HepG2 (cell line): ENCODE measurements around the gene PAX4. TPM values are rescaled to one million over a fixed set of nuclear protein-coding genes. Genes with fewer than 3 reads are reported as not detected.

ENCODE experiments used
- ATAC-seq: fragments of 200-7000 bp; cut with Tn5 transposase; 3 replicates; pipeline ENCODE4 v1.9.1; 2020; ENCODE audit warnings: mild to moderate bottlenecking, moderate library complexity
- Bru-seq: library from RNA; stranded (reverse); fragments of 400-500 nt; gene quantifications from one replicate; lab custom pipeline; 2021; lab: Mats Ljungman, UMichigan
- BruChase-seq, 2 experiments: library from RNA; stranded (reverse); fragments of 400-500 nt; gene quantifications; one replicate each; lab custom pipeline; 2021; lab: Mats Ljungman, UMichigan
- BruUV-seq: library from RNA; stranded (reverse); fragments of 400-500 nt; replicated peaks from 2 replicates; lab custom pipeline; 2021; lab: Mats Ljungman, UMichigan
- CTCF ChIA-PET: fragments of 300-600 bp; formaldehyde crosslinking; extraction: SDS; loops from one replicate; lab custom pipeline; 2021; ENCODE audit warnings: low total read pairs, inconsistent platforms, low intra/inter-chr PET ratio; lab: Yijun Ruan, JAX
- POLR2A ChIA-PET: fragments of 350-600 bp; sonication (Branson Sonifier 250); formaldehyde crosslinking; loops from one replicate; lab custom pipeline; 2020; ENCODE audit warnings: antibody characterized with exemption, inconsistent platforms; lab: Yijun Ruan, JAX
- DNase-seq: peaks from one replicate; pipeline ENCODE4 v3.0.0-alpha.2; 2015; ENCODE audit warnings: low spot score
- FAIRE-seq: peaks from 3 replicates; lab custom pipeline; 2011; peaks lifted over from hg19 to GRCh38; lab: Jason Lieb, UNC
- H2AFZ ChIP-seq: one replicate; pipeline ENCODE4 v1.6.1; 2011; ENCODE audit warnings: low read length, inconsistent platforms
- H3K27ac ChIP-seq: fragments of 300-600 bp; 3 replicates; pipeline ENCODE4 v1.8.0; 2011; ENCODE audit warnings: mixed run types, mild to moderate bottlenecking, mixed read lengths, low read length, inconsistent platforms; ENCODE audit not compliant: insufficient read depth; ENCODE audit errors: extremely low read length
- H3K27me3 ChIP-seq, 2 experiments: fragments of 200-600 bp in 1 of 2; 2 replicates in 1 of 2; 3 replicates in 1 of 2; pipeline versions ENCODE4 v1.6.0 to v1.8.0; 2011; ENCODE audit warnings: low read length in 2 of 2, mild to moderate bottlenecking in 2 of 2, moderate library complexity in 2 of 2, inconsistent platforms in 1 of 2; ENCODE audit not compliant: insufficient read depth in 2 of 2, control insufficient read depth in 1 of 2
- H3K36me3 ChIP-seq, 2 experiments: fragments of 200-600 bp in 1 of 2; replicated peaks in 1 of 2; 2 replicates in 1 of 2; 3 replicates in 1 of 2; pipeline versions ENCODE4 v1.5.1 to v1.8.0; 2011; ENCODE audit warnings: low read length in 2 of 2, inconsistent platforms in 1 of 2; ENCODE audit not compliant: insufficient read depth in 2 of 2, control insufficient read depth in 1 of 2
- H3K4me1 ChIP-seq: 2 replicates; pipeline ENCODE4 v1.5.1; 2012; ENCODE audit warnings: low read length, inconsistent platforms; ENCODE audit not compliant: insufficient read depth
- H3K4me2 ChIP-seq: 2 replicates; pipeline ENCODE4 v1.6.0; 2011; ENCODE audit warnings: low read depth, low read length, inconsistent platforms
- H3K4me3 ChIP-seq, 3 experiments: fragments of 200-600 bp in 1 of 3; sonication (generic), shearing (Covaris generic) in 1 of 3; replicated peaks in 1 of 3; 2 replicates each; pipeline ENCODE4 v1.5.1; 2011 to 2016; ENCODE audit warnings: low read length in 3 of 3, inconsistent platforms in 2 of 3, low read depth in 2 of 3, mild to moderate bottlenecking in 2 of 3, control low read depth in 1 of 3, mixed read lengths in 1 of 3; ENCODE audit not compliant: insufficient read depth in 1 of 3
- H3K79me2 ChIP-seq: one replicate; pipeline ENCODE4 v1.6.1; 2011; ENCODE audit warnings: low read length, inconsistent platforms; ENCODE audit not compliant: insufficient read depth
- H3K9ac ChIP-seq: 2 replicates; pipeline ENCODE4 v1.6.0; 2011; ENCODE audit warnings: mild to moderate bottlenecking, low read depth, low read length, inconsistent platforms; ENCODE audit not compliant: insufficient read depth
- H3K9me3 ChIP-seq: 2 replicates; pipeline ENCODE4 v1.5.1; 2012; ENCODE audit warnings: mild to moderate bottlenecking, low read length
- H4K20me1 ChIP-seq: 2 replicates; pipeline ENCODE4 v1.6.0; 2011; ENCODE audit warnings: inconsistent platforms, mild to moderate bottlenecking, low read length, moderate library complexity; ENCODE audit not compliant: insufficient read depth
- BATF2 ChIP-seq: sonication (generic); formaldehyde crosslinking; IDR thresholded peaks from 2 replicates; pipeline ENCODE4 v1.8.0; 2022; ENCODE audit warnings: mild to moderate bottlenecking, missing genetic modification reagents, moderate library complexity
- BORCS8-MEF2B ChIP-seq: sonication (generic); formaldehyde crosslinking; IDR thresholded peaks from 2 replicates; pipeline ENCODE4 v1.8.0; 2022; ENCODE audit warnings: mild to moderate bottlenecking, missing genetic modification reagents
- BRD4 ChIP-seq: sonication (generic); formaldehyde crosslinking; IDR thresholded peaks from 2 replicates; pipeline ENCODE4 v1.4.0; 2020; ENCODE audit warnings: missing genetic modification reagents
- HOXD1 ChIP-seq: sonication (generic); formaldehyde crosslinking; IDR thresholded peaks from 2 replicates; pipeline ENCODE4 v1.5.0; 2020; ENCODE audit warnings: missing genetic modification reagents
- IKZF1 ChIP-seq: fragments of 450-650 bp; IDR thresholded peaks from 2 replicates; pipeline ENCODE4 v1.7.1; 2016
- KLF6 ChIP-seq: IDR thresholded peaks from 2 replicates; pipeline ENCODE4 v1.8.0; 2016; ENCODE audit warnings: missing biosample characterization, missing genetic modification reagents
- RAD21 ChIP-seq: fragments of 450-650 bp; formaldehyde crosslinking; IDR thresholded peaks from 2 replicates; pipeline ENCODE4 v1.5.0; 2020; ENCODE audit warnings: mild to moderate bottlenecking
- RBFOX2 ChIP-seq: fragments of 200-400 bp; formaldehyde crosslinking; IDR thresholded peaks from 2 replicates; pipeline ENCODE4 v1.6.1; 2017; ENCODE audit warnings: low read depth, mild to moderate bottlenecking, low read length
- ZNF207 ChIP-seq: fragments of 450-650 bp; IDR thresholded peaks from 2 replicates; pipeline ENCODE4 v1.6.1; 2016; ENCODE audit warnings: antibody characterized with exemption, borderline replicate concordance
- ZNF33B ChIP-seq: sonication (generic); formaldehyde crosslinking; IDR thresholded peaks from 2 replicates; pipeline ENCODE4 v1.5.1; 2020; ENCODE audit warnings: mild to moderate bottlenecking, missing genetic modification reagents
- ZNF484 ChIP-seq: sonication (generic); formaldehyde crosslinking; IDR thresholded peaks from 2 replicates; pipeline ENCODE4 v1.5.1; 2020; ENCODE audit warnings: mild to moderate bottlenecking, low read depth, missing genetic modification reagents, borderline replicate concordance
- ZNF580 ChIP-seq: IDR thresholded peaks from 2 replicates; pipeline ENCODE4 v1.6.1; 2016; ENCODE audit warnings: low read depth, borderline replicate concordance
- ZNF670 ChIP-seq: sonication (generic); formaldehyde crosslinking; IDR thresholded peaks from 2 replicates; pipeline ENCODE4 v1.8.0; 2022; ENCODE audit warnings: mild to moderate bottlenecking, missing genetic modification reagents, borderline replicate concordance
- WGBS: methylation state at CpG from one replicate; pipeline ENCODE4 v1.1.6; 2017; ENCODE audit warnings: low lambda C conversion rate; 5-methylcytosine and 5-hydroxymethylcytosine counted together
- in situ Hi-C: cut with HindIII; loops from 2 replicates; pipeline ENCODE4 v1.10.0; 2017; ENCODE audit warnings: low pct_unique_long_range_greater_than_20kb; ENCODE audit not compliant: extremely low pct_ligation_motif_present
- intact Hi-C: fragments of 100-400 bp; cut with micrococcal nuclease; formaldehyde crosslinking; loops from one replicate; pipeline ENCODE4 v1.10.0; 2022; ENCODE audit not compliant: unreplicated experiment
- long read RNA-seq, 2 experiments: library from RNA in 1 of 2; library from polyadenylated mRNA in 1 of 2; stranded (forward) in 1 of 2; unstranded in 1 of 2; transcript quantifications; one replicate each; pipeline ENCODE4 v2.0.0, GENCODE V29; 2019 to 2022
- polyA minus RNA-seq, 3 experiments: library from RNA; depleted of rRNA, polyadenylated mRNA; stranded (reverse); fragments of >200 nt; gene quantifications; 2 replicates each; pipeline ENCODE4 v1.2.3, GENCODE V29; 2011; ENCODE audit warnings: low replicate concordance in 1 of 3
- polyA plus RNA-seq, 8 experiments: library from polyadenylated mRNA; depleted of rRNA in 3 of 8; stranded (reverse) in 7 of 8; unstranded in 1 of 8; fragments of >200 nt; fragmentation: Illumina TruSeq in 4 of 8; extraction: Trizol in 4 of 8; gene quantifications; 2 replicates each; pipeline versions ENCODE4 v1.2.1 to v1.2.3, GENCODE V29; 2011 to 2016; ENCODE audit warnings: low read depth in 4 of 8, missing spikeins in 1 of 8, mixed read lengths in 1 of 8; ENCODE audit not compliant: insufficient read depth in 1 of 8
- total RNA-seq, 5 experiments: library from RNA; depleted of rRNA; stranded (reverse); fragments of >200 nt; fragmentation: Illumina TruSeq; extraction: Trizol; gene quantifications; 2 replicates each; pipeline ENCODE4 v1.2.3, GENCODE V29; 2016; ENCODE audit warnings: low read depth in 1 of 5
- TF ChIP-seq, protein P1 (sequence below): sonication (generic); formaldehyde crosslinking; IDR thresholded peaks from 2 replicates; pipeline ENCODE4 v1.4.0; 2020; ENCODE audit warnings: mild to moderate bottlenecking, missing genetic modification reagents, borderline replicate concordance
- TF ChIP-seq, protein P2 (sequence below): sonication (generic); formaldehyde crosslinking; conservative IDR thresholded peaks from 2 replicates; pipeline ENCODE4 v1.4.0; 2020; ENCODE audit warnings: missing genetic modification reagents

Gene PAX4
- total RNA-seq (2016; rRNA removed; fragmentation: Illumina TruSeq; extraction: Trizol) (not detected in 2 replicates), polyA plus RNA-seq (2011; rRNA removed) (not detected in 2 replicates), polyA minus RNA-seq (2011; rRNA and poly(A)+ RNA removed; ENCODE audit: low replicate concordance) (not detected in 2 replicates), Bru-seq, nascent RNA (not detected), BruChase-seq, experiment 1, labeled RNA remaining after a 6-hour chase (not detected), BruChase-seq, experiment 2, labeled RNA remaining after a 2-hour chase (not detected)
- total RNA-seq (2016; cell fraction: cytosol; rRNA removed; fragmentation: Illumina TruSeq; extraction: Trizol; ENCODE audit: low read depth) = not detected in 2 replicates
- total RNA-seq (2016; cell fraction: insoluble cytoplasmic fraction; rRNA removed; fragmentation: Illumina TruSeq; extraction: Trizol) = not detected in 2 replicates
- total RNA-seq (2016; cell fraction: membrane; rRNA removed; fragmentation: Illumina TruSeq; extraction: Trizol) = not detected in 2 replicates
- total RNA-seq (2016; cell fraction: nucleus; rRNA removed; fragmentation: Illumina TruSeq; extraction: Trizol) = not detected in 2 replicates
- not detected in 2 replicates for polyA plus RNA-seq (2011; cell fraction: cytosol; rRNA removed)
- polyA plus RNA-seq (2011; cell fraction: nucleus; rRNA removed) = not detected in 2 replicates
- not detected in 2 replicates for polyA plus RNA-seq (2012)
- not detected in 2 replicates for polyA plus RNA-seq (2016; cell fraction: cytosol; fragmentation: Illumina TruSeq; extraction: Trizol; ENCODE audit: low read depth)
- not detected in 2 replicates for polyA plus RNA-seq (2016; cell fraction: insoluble cytoplasmic fraction; fragmentation: Illumina TruSeq; extraction: Trizol; ENCODE audit: low read depth)
- polyA plus RNA-seq (2016; cell fraction: membrane; fragmentation: Illumina TruSeq; extraction: Trizol; ENCODE audit: low read depth) = not detected in 2 replicates
- polyA plus RNA-seq (2016; cell fraction: nucleus; fragmentation: Illumina TruSeq; extraction: Trizol; ENCODE audit: insufficient read depth, low read depth) = not detected in 2 replicates
- polyA minus RNA-seq (2011; cell fraction: cytosol; rRNA and poly(A)+ RNA removed) = not detected in 2 replicates
- polyA minus RNA-seq (2011; cell fraction: nucleus; rRNA and poly(A)+ RNA removed) = not detected in 2 replicates
- long read RNA-seq, experiment 1 = 0 reads
- long read RNA-seq, experiment 2 = 0 reads

- POLR2A ChIA-PET = no interaction called here
- Histone ChIP-seq H3K4me3 (no peak within 1 kb of the TSS), H3K36me3 (no peaks in the 10 kb centered on the region), H3K79me2 (no peaks in the 10 kb centered on the region), H3K27ac (no peak within 1 kb of the TSS), H3K9me3 (no peaks in the 10 kb centered on the region), H3K27me3 (peaks cover 2 to 42% of the 10 kb centered on the region in 2 experiments; a peak in 4 of 5 replicates), H4K20me1 (no peaks in the 10 kb centered on the region), H3K4me2 (no peak within 1 kb of the TSS), H3K9ac (no peak within 1 kb of the TSS), H3K4me1 (no peaks in the 10 kb centered on the region), H2AFZ (no peak within 1 kb of the TSS)
- in situ Hi-C loops = no loop called here
- FAIRE-seq (no peak), DNase-seq (no peak), ATAC-seq (no peak)
- intact Hi-C loops = no loop called here
- no TSS peak for BruUV-seq
- CTCF ChIA-PET = no interaction called here
- WGBS = no CpG with 5 or more reads among the region's 2 CpGs
- TF ChIP-seq HOXD1 = no peak
- no peak for TF ChIP-seq ZNF580 (CRISPR knock-in tag)
- TF ChIP-seq RBFOX2 = no peak
- TF ChIP-seq ZNF207 = no peak
- TF ChIP-seq ZNF670 (CRISPR knock-in tag) = no peak
- TF ChIP-seq ZNF33B (CRISPR knock-in tag) = no peak
- TF ChIP-seq ZNF484 (CRISPR knock-in tag) = no peak
- no peak for TF ChIP-seq BRD4 (CRISPR knock-in tag)
- TF ChIP-seq BORCS8-MEF2B (CRISPR knock-in tag) = no peak
- no peak for TF ChIP-seq KLF6 (CRISPR knock-in tag)
- TF ChIP-seq BATF2 (CRISPR knock-in tag) = no peak
- no peak for TF ChIP-seq IKZF1
- TF ChIP-seq, protein P1, sequence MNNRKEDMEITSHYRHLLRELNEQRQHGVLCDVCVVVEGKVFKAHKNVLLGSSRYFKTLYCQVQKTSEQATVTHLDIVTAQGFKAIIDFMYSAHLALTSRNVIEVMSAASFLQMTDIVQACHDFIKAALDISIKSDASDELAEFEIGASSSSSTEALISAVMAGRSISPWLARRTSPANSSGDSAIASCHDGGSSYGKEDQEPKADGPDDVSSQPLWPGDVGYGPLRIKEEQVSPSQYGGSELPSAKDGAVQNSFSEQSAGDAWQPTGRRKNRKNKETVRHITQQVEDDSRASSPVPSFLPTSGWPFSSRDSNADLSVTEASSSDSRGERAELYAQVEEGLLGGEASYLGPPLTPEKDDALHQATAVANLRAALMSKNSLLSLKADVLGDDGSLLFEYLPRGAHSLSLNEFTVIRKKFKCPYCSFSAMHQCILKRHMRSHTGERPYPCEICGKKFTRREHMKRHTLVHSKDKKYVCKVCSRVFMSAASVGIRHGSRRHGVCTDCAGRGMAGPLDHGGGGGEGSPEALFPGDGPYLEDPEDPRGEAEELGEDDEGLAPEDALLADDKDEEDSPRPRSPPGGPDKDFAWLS = no peak
- TF ChIP-seq RAD21 (CRISPR knock-in tag) = no peak
- TF ChIP-seq, protein P2, sequence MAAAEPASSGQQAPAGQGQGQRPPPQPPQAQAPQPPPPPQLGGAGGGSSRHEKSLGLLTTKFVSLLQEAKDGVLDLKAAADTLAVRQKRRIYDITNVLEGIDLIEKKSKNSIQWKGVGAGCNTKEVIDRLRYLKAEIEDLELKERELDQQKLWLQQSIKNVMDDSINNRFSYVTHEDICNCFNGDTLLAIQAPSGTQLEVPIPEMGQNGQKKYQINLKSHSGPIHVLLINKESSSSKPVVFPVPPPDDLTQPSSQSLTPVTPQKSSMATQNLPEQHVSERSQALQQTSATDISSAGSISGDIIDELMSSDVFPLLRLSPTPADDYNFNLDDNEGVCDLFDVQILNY (CRISPR knock-in tag) = no peak
These were observed at the start of gene PAX4 for GRCh38 chr7:127618042-127618441. PAX4 (minus strand) TSS chr7:127618142; CDS start chr7:127615928, 2,214 bp downstream.
